GM20431 (cell line): Measurements from ENCODE around the gene ATP10A.
"Not testable (repeated sequence)": the region's sequence is repeated elsewhere in the genome, so short reads cannot be mapped to it uniquely, and the experiment has no call there.

Source experiments
- in situ Hi-C: fragments of 300-500 bp; cut with MseI, MboI; formaldehyde crosslinking; loops from one replicate; pipeline ENCODE4 v1.15.0; 2020; ENCODE audit warnings: low sequenced_read_pairs; ENCODE audit not compliant: unreplicated experiment

Gene ATP10A

GRCh38 chr15:25777037-25777436, 86.1 kb downstream of the ATP10A start:
- in situ Hi-C loops, result no loop called here

GRCh38 chr15:25776071-25776746, 86.9 kb downstream of the ATP10A start:
- in situ Hi-C loops, result no loop called here

- in situ Hi-C loops, result no loop called here
Observed at GRCh38 chr15:25775317-25775912, 87.7 kb downstream of the ATP10A start.

GRCh38 chr15:25774871-25775270, 88.3 kb downstream of the ATP10A start:
- in situ Hi-C loops, result no loop called here

- in situ Hi-C loops, result no loop called here
Observed at GRCh38 chr15:25773248-25773647, 89.9 kb downstream of the ATP10A start.

GRCh38 chr15:25772500-25772899, 90.6 kb downstream of the ATP10A start:
- in situ Hi-C loops, result no loop called here

- in situ Hi-C loops, result not testable (repeated sequence)
Observed at GRCh38 chr15:25771736-25772135, 91.4 kb downstream of the ATP10A start.

- in situ Hi-C loops, result no loop called here
Observed at GRCh38 chr15:25771338-25771706, 91.8 kb downstream of the ATP10A start.

- in situ Hi-C loops, result no loop called here
Observed at GRCh38 chr15:25770618-25771337, 92.3 kb downstream of the ATP10A start.

GRCh38 chr15:25770031-25770430, 93.1 kb downstream of the ATP10A start:
- in situ Hi-C loops, result no loop called here

- in situ Hi-C loops, result no loop called here
Observed at GRCh38 chr15:25768271-25768670, 94.9 kb downstream of the ATP10A start.

- in situ Hi-C loops, result no loop called here
Observed at GRCh38 chr15:25767356-25768151, 95.6 kb downstream of the ATP10A start.

GRCh38 chr15:25766417-25766816, 96.7 kb downstream of the ATP10A start:
- in situ Hi-C loops, result no loop called here

- in situ Hi-C loops, result no loop called here
Observed at GRCh38 chr15:25764980-25765735, 98.0 kb downstream of the ATP10A start.

GRCh38 chr15:25763954-25764353, 99.2 kb downstream of the ATP10A start:
- in situ Hi-C loops, result no loop called here

- in situ Hi-C loops, result no loop called here
Observed at GRCh38 chr15:25763331-25763751, 99.8 kb downstream of the ATP10A start.

- in situ Hi-C loops, result no loop called here
Observed at GRCh38 chr15:25761971-25762662, 101.0 kb downstream of the ATP10A start.

GRCh38 chr15:25759421-25759820, 103.7 kb downstream of the ATP10A start:
- in situ Hi-C loops, result no loop called here

- in situ Hi-C loops, result not testable (repeated sequence)
Observed at GRCh38 chr15:25758612-25759011, 104.5 kb downstream of the ATP10A start.
